BE2C (cell line): ENCODE results near the gene ENAH.

Experiments
- DNase-seq: peaks from one replicate; pipeline ENCODE4 v3.0.0-alpha.2; 2020
- H3K27me3 ChIP-seq: fragments of 250-450 bp; sonication (Bioruptor Pico); 2 replicates; pipeline ENCODE4 v1.5.1; 2020; ENCODE audit warnings: mild to moderate bottlenecking
- H3K36me3 ChIP-seq: fragments of 250-450 bp; sonication (Bioruptor Pico); 2 replicates; pipeline ENCODE4 v1.5.1; 2020; ENCODE audit warnings: mild to moderate bottlenecking
- H3K4me1 ChIP-seq: fragments of 250-450 bp; sonication (Bioruptor Pico); 2 replicates; pipeline ENCODE4 v1.5.1; 2020
- H3K4me3 ChIP-seq: 2 replicates; pipeline ENCODE4 v1.5.1; 2011; ENCODE audit warnings: low read depth, low read length
- H3K9me3 ChIP-seq: fragments of 250-450 bp; sonication (Bioruptor Pico); 2 replicates; pipeline ENCODE4 v1.5.1; 2020
- TF ChIP-seq, protein P1 (sequence below): IDR thresholded peaks from 2 replicates; pipeline ENCODE4 v1.5.1; 2012; ENCODE audit warnings: mild to moderate bottlenecking, low read depth, low read length

Gene ENAH

DNA sequence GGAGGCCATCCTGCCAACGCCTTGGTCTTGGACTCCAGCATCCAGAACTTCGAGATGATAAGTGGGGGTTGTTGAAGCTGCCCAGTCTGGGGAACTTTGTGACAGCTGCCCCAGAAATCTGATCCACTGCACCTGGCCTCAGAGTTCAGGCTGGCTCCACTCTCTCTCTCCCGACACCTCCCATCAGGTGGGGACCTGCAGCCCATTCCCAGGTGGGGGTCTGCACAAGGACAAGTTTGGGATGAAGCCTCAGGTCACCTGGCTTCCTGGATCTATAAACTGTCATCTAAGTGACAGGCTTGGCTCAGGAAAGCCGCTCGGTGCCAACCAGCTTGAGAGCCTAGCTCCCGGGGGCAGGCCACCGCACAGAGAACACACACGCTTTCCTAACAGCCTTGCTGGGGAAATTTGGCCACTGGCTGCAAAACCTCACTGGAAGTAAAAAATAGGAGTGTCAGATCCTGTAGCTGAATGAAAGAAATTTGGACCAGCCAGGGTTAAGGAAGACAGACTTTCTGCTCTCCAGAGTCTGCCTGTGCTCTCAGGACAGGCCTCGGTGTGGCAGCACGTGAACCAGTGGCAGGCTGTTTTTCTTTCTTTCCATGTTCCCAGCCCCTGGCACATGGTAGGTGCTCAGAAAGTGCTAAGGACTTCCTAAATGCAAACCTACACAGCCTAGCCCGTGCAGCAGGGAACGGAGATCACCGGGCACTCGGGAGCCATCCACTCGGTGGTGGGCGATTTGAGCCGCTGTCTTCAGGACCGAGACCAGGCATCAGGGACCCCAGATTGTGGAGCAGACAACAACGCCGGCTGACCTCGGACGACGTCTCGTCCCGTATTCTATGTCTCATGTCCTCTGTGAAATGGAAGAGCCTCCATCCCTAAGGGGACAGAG lies 182.5 kb downstream of the ENAH start:
- Histone ChIP-seq H3K4me3 (no peak overlapping the region), H3K36me3 (no peaks in the 10 kb centered on the region), H3K4me1 (no peaks in the 10 kb centered on the region; the same call in 1 of the 2 replicates), H3K27me3 (no peaks in the 10 kb centered on the region), H3K9me3 (no peaks in the 10 kb centered on the region)
- DNase-seq = no peak
- TF ChIP-seq, protein P1, sequence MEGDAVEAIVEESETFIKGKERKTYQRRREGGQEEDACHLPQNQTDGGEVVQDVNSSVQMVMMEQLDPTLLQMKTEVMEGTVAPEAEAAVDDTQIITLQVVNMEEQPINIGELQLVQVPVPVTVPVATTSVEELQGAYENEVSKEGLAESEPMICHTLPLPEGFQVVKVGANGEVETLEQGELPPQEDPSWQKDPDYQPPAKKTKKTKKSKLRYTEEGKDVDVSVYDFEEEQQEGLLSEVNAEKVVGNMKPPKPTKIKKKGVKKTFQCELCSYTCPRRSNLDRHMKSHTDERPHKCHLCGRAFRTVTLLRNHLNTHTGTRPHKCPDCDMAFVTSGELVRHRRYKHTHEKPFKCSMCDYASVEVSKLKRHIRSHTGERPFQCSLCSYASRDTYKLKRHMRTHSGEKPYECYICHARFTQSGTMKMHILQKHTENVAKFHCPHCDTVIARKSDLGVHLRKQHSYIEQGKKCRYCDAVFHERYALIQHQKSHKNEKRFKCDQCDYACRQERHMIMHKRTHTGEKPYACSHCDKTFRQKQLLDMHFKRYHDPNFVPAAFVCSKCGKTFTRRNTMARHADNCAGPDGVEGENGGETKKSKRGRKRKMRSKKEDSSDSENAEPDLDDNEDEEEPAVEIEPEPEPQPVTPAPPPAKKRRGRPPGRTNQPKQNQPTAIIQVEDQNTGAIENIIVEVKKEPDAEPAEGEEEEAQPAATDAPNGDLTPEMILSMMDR = no peak

DNA sequence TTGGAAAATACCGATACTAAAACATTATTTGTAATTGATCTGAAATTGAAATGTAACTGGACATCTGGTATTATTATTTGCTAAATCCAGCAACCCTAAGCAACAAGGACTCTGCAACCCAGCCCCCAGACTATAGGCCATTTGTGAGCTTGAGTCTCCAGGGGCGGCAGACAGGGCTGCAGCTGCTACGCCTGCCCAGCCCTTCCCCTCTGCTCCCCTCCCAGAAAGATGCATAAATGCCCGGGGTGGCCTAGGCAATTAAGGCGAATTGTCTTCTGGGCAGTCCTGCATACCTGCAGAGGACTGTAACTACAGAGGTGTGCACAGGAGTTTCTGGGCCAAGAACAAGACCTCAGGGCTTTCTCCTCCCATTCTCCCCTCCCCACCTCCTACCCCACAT lies 183.9 kb downstream of the ENAH start:
- H3K27me3 ChIP-seq = no peaks in the 10 kb centered on the region
- TF ChIP-seq, protein P1 = no peak
- DNase-seq = no peak
- H3K4me1 ChIP-seq = peaks cover 6% of the 10 kb centered on the region
- no peaks in the 10 kb centered on the region for H3K36me3 ChIP-seq
- no peaks in the 10 kb centered on the region for H3K9me3 ChIP-seq
- H3K4me3 ChIP-seq = no peak overlapping the region

DNA sequence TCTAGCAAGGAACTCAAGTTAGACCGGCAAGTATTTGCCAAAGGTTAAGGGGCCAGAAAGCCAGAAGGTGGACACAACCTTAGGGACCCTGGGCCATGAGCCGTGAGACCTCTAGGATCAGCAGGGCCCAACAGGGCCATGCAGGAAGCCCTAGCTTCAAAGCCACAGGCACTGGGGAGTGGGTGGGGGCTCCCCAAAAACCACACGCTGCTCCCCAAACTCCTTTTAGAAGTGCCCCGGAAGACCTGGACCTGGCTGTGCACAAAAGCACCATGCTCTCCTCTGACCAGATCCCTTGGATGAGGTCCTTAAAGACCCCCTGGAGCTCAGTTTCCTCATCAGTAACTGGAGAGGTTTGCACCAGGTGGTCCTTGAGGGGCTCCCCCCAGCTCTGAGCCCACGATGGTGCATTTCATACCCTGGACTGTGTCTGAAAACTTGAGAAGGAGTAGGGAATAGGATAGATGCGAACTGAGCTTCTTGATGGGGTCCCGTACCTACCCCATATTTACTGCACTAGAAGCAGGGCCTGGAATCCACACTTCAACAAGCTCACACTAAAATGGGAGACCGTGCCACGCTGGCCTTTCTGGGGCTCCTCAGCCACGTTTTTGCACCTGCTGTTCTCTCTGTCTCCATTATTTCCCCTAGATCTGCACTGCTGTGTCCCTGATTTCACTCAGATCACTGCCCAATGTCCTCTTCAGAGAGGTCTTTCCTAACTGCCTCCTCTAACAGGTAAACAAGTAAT lies 184.5 kb downstream of the ENAH start:
- peaks cover 12% of the 10 kb centered on the region for H3K4me1 ChIP-seq
- TF ChIP-seq, protein P1 = no peak
- H3K36me3 ChIP-seq = no peaks in the 10 kb centered on the region
- DNase-seq = no peak
- H3K4me3 ChIP-seq = no peak overlapping the region
- no peaks in the 10 kb centered on the region for H3K27me3 ChIP-seq
- H3K9me3 ChIP-seq = no peaks in the 10 kb centered on the region

DNA sequence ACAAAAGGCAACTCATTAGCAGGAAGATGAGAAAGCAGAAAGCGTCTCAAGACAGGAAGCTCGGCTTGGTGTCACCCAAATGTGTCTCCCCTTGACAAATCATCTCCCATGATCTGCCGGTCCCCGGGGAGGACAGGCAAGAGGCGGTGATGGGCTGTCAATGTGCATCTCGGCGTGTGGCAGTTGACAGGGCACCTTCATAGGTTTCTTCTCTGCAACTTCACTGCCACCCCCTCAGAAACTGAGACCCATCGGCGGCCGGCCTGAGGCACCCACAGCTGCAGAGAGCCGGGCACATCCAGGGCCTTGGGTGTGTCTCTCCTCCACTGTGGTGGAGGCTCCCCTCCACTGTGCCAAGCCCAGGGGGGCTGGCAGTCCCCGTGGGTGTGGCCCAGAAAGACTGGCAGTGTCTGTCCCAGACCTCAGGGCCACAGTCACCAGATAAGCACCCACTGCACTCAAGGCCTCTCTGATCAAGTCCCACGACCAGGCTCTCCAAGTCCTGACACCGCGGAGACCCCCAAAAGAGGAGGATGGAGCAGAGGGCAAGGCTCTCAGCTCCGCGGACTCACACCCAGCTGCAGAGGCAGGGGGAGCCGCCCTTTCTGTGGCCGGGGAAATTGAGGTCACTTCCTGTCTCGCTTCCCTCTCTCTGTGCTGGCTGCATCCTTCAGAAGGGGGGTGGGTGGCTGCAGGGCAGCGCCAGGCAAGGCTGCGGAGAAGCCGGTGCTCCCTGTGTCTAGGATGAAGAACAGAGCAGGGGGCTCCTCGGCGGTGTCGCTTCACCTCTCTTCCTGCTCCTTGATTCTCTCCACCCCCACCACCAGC lies 185.5 kb downstream of the ENAH start:
- Histone ChIP-seq H3K4me3 (no peak overlapping the region), H3K4me1 (peaks cover 21% of the 10 kb centered on the region), H3K36me3 (no peaks in the 10 kb centered on the region), H3K27me3 (no peaks in the 10 kb centered on the region), H3K9me3 (no peaks in the 10 kb centered on the region)
- TF ChIP-seq, protein P1 = no peak
- DNase-seq = no peak

DNA sequence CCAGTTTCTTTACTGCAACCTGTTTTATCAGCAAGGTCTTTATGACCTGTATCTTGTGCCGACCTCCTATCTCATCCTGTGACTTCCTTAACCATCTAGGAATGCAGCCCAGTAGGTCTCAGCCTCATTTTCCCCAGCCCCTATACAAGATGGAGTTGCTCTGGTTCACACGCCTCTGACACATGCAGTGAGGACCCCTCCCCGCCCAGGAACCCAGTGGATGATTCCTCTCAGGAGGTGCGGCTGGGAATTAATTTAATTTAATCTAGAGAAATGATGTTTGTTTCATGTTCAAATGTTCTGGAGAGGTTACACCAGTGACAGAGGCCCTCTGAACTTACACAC lies 186.1 kb downstream of the ENAH start:
- TF ChIP-seq, protein P1 = no peak
- Histone ChIP-seq H3K4me3 (no peak overlapping the region), H3K4me1 (peaks cover 27% of the 10 kb centered on the region), H3K27me3 (no peaks in the 10 kb centered on the region), H3K36me3 (no peaks in the 10 kb centered on the region), H3K9me3 (no peaks in the 10 kb centered on the region)
- no peak for DNase-seq
